ENCODE data around the gene ZNRF2.

- TF ChIP-seq POLR2A (IDR thresholded peaks at IDR 0.05) (no peak), POLR2AphosphoS5 (IDR thresholded peaks at IDR 0.05) (no peak)
- TF ChIP-seq, protein P1, sequence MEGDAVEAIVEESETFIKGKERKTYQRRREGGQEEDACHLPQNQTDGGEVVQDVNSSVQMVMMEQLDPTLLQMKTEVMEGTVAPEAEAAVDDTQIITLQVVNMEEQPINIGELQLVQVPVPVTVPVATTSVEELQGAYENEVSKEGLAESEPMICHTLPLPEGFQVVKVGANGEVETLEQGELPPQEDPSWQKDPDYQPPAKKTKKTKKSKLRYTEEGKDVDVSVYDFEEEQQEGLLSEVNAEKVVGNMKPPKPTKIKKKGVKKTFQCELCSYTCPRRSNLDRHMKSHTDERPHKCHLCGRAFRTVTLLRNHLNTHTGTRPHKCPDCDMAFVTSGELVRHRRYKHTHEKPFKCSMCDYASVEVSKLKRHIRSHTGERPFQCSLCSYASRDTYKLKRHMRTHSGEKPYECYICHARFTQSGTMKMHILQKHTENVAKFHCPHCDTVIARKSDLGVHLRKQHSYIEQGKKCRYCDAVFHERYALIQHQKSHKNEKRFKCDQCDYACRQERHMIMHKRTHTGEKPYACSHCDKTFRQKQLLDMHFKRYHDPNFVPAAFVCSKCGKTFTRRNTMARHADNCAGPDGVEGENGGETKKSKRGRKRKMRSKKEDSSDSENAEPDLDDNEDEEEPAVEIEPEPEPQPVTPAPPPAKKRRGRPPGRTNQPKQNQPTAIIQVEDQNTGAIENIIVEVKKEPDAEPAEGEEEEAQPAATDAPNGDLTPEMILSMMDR (IDR thresholded peaks at IDR 0.05), result no peak
Measured at GRCh38 chr7:30367561-30367960, 83.2 kb downstream of the ZNRF2 start.
